ENCODE measurements around the gene SLC17A9. TPM values are rescaled to one million over a fixed set of nuclear protein-coding genes. Genes with fewer than 3 reads are reported as not detected.

The SLC17A9 gene
- total and polyA plus RNA-seq, 8 donors = 0.63 to 7.7 (median 3.1) TPM

GRCh38 chr20:62906647-62907375 is 45.7 kb upstream of the SLC17A9 start:
- Histone ChIP-seq H3K4me1 (no peaks in the 10 kb centered on the region), H3K4me3 (no peak overlapping the region), H3K27me3 (no peaks in the 10 kb centered on the region), H3K27ac (no peak overlapping the region), H3K36me3 (peaks cover 25 to 93% (median 75%) of the 10 kb centered on the region in 3 donors), H3K9me3 (no peaks in the 10 kb centered on the region)
- DNase-seq = no peak
- FAIRE-seq = no peak
- 89 to 92% methylated on average over 31 of the region's 31 CpGs for WGBS, 2 donors
- intact Hi-C loops (cut with DNase I) = no loop called here
- ATAC-seq = no peak
- TF ChIP-seq CTCF (IDR thresholded peaks at IDR 0.05) = no peak

- no peaks in the 10 kb centered on the region for H3K9me3 ChIP-seq
- H3K36me3 ChIP-seq = peaks cover 25 to 90% (median 68%) of the 10 kb centered on the region in 3 donors
- H3K27ac ChIP-seq = no peak overlapping the region
- ATAC-seq (peak in 1 of 4 donors; percentile 34), FAIRE-seq (no peak), DNase-seq (no peak)
- H3K4me1 ChIP-seq = no peaks in the 10 kb centered on the region
- 72 to 78% methylated on average over 16 of the region's 16 CpGs for WGBS, 2 donors
- TF ChIP-seq CTCF (IDR thresholded peaks at IDR 0.05) = peak in 3 of 4 donors; percentile 9 to 31 (median 27)
- intact Hi-C loops (cut with DNase I) = no loop called here
- H3K27me3 ChIP-seq = no peaks in the 10 kb centered on the region
- no peak overlapping the region for H3K4me3 ChIP-seq
Observed at GRCh38 chr20:62907384-62908317, 44.9 kb upstream of the SLC17A9 start.

- FAIRE-seq (no peak), DNase-seq (no peak), ATAC-seq (peak in 1 of 4 donors; percentile 12)
- peaks cover 20 to 81% (median 61%) of the 10 kb centered on the region in 3 donors for H3K36me3 ChIP-seq
- WGBS, 2 donors = 83 to 85% methylated on average over 18 of the region's 18 CpGs
- intact Hi-C loops (cut with DNase I) = no loop called here
- no peak for TF ChIP-seq CTCF (IDR thresholded peaks at IDR 0.05)
- H3K27me3 ChIP-seq = no peaks in the 10 kb centered on the region
- no peak overlapping the region for H3K4me3 ChIP-seq
- H3K9me3 ChIP-seq = no peaks in the 10 kb centered on the region
- no peaks in the 10 kb centered on the region for H3K4me1 ChIP-seq
- H3K27ac ChIP-seq = no peak overlapping the region
Observed at GRCh38 chr20:62908971-62909791, 43.3 kb upstream of the SLC17A9 start.

- Histone ChIP-seq H3K4me1 (peaks cover 0 to 10% (median 0%) of the 10 kb centered on the region in 3 donors), H3K27ac (no peak overlapping the region), H3K4me3 (no peak overlapping the region), H3K27me3 (no peaks in the 10 kb centered on the region), H3K9me3 (no peaks in the 10 kb centered on the region), H3K36me3 (peaks cover 19 to 71% (median 53%) of the 10 kb centered on the region in 3 donors)
- no peak for ATAC-seq
- intact Hi-C loops (cut with DNase I) = no loop called here
- WGBS, 2 donors = 92 to 96% methylated on average over 11 of the region's 11 CpGs
- DNase-seq = no peak
- FAIRE-seq = no peak
- TF ChIP-seq CTCF (IDR thresholded peaks at IDR 0.05) = no peak
Observed at GRCh38 chr20:62910217-62910766, 42.2 kb upstream of the SLC17A9 start.
